GM23338 (cell line): ENCODE results near the gene KLHDC8B. TPM values are rescaled to one million over a fixed set of nuclear protein-coding genes. Genes with fewer than 3 reads are reported as not detected.
A peak's percentile ranks its signal among the peaks of the same experiment; 100 is the strongest.

Experiments used
- ATAC-seq: fragments of 200-7000 bp; cut with Tn5 transposase; 3 replicates; pipeline ENCODE4 v1.9.1; 2020
- DNase-seq: peaks from one replicate; pipeline ENCODE4 v3.0.0-alpha.2; 2015; ENCODE audit warnings: low spot score
- H2AFZ ChIP-seq: fragments of 200-600 bp; sonication (generic); 2 replicates; pipeline ENCODE4 v1.8.0; 2016; ENCODE audit warnings: antibody characterized with exemption, mild to moderate bottlenecking, moderate library complexity
- H3F3A ChIP-seq: fragments of 200-600 bp; sonication (generic); replicated peaks from 2 replicates; pipeline ENCODE4 v1.8.0; 2017; ENCODE audit warnings: antibody characterized with exemption, mixed run types, low read depth
- H3K27ac ChIP-seq: fragments of 200-600 bp; sonication (generic); 2 replicates; pipeline ENCODE4 v1.6.1; 2016; ENCODE audit warnings: low read depth
- H3K27me3 ChIP-seq: fragments of 200-600 bp; sonication (generic); 2 replicates; pipeline ENCODE4 v1.8.0; 2016; ENCODE audit warnings: mild to moderate bottlenecking, mixed run types, moderate library complexity; ENCODE audit not compliant: insufficient read depth
- H3K36me3 ChIP-seq: fragments of 200-600 bp; sonication (generic); 2 replicates; pipeline ENCODE4 v1.8.0; 2016; ENCODE audit warnings: mild to moderate bottlenecking; ENCODE audit not compliant: insufficient read depth
- H3K4me1 ChIP-seq: fragments of 200-600 bp; sonication (generic); 2 replicates; pipeline ENCODE4 v1.8.0; 2016; ENCODE audit warnings: mild to moderate bottlenecking, moderate library complexity; ENCODE audit not compliant: insufficient read depth
- H3K4me2 ChIP-seq: fragments of 200-600 bp; sonication (generic); 2 replicates; pipeline ENCODE4 v1.7.1; 2017; ENCODE audit warnings: mixed run types
- H3K4me3 ChIP-seq: fragments of 200-600 bp; sonication (generic); 2 replicates; pipeline ENCODE4 v1.6.1; 2016; ENCODE audit warnings: mixed run types
- H3K79me2 ChIP-seq: fragments of 200-600 bp; sonication (generic); replicated peaks from 2 replicates; pipeline ENCODE4 v1.8.0; 2017; ENCODE audit warnings: mild to moderate bottlenecking; ENCODE audit not compliant: insufficient read depth
- H3K9me2 ChIP-seq: fragments of 200-600 bp; sonication (generic); 2 replicates; pipeline ENCODE4 v1.8.0; 2017; ENCODE audit not compliant: insufficient read depth
- H4K20me1 ChIP-seq: fragments of 200-600 bp; sonication (generic); replicated peaks from 2 replicates; pipeline ENCODE4 v1.8.0; 2017; ENCODE audit warnings: mild to moderate bottlenecking; ENCODE audit not compliant: insufficient read depth
- H3K27ac Mint-ChIP-seq: 2 replicates; pipeline ENCODE4 v1.8.0; 2020; ENCODE audit warnings: inconsistent platforms, mild to moderate bottlenecking, moderate library complexity, mixed read lengths
- H3K27me3 Mint-ChIP-seq: 3 replicates; pipeline ENCODE4 v1.8.0; 2022; ENCODE audit warnings: low read depth, mild to moderate bottlenecking, moderate library complexity, mixed read lengths, inconsistent platforms; ENCODE audit not compliant: insufficient read depth, poor library complexity
- H3K36me3 Mint-ChIP-seq: 3 replicates; pipeline ENCODE4 v1.8.0; 2021; ENCODE audit warnings: low read depth, mild to moderate bottlenecking, inconsistent platforms, moderate library complexity, mixed read lengths
- H3K4me1 Mint-ChIP-seq: 3 replicates; pipeline ENCODE4 v1.8.0; 2020; ENCODE audit warnings: mild to moderate bottlenecking, inconsistent platforms, mixed read lengths
- H3K4me3 Mint-ChIP-seq: 3 replicates; pipeline ENCODE4 v1.8.0; 2021; ENCODE audit warnings: moderate library complexity, mild to moderate bottlenecking, inconsistent platforms, mixed read lengths
- H3K9me3 Mint-ChIP-seq: 3 replicates; pipeline ENCODE4 v1.8.0; 2020; ENCODE audit warnings: moderate library complexity, mild to moderate bottlenecking, inconsistent platforms, mixed read lengths
- EZH2 ChIP-seq: fragments of 200-600 bp; sonication (generic); IDR thresholded peaks from one replicate; pipeline ENCODE4 v1.8.0; 2017; ENCODE audit warnings: antibody characterized with exemption, mild to moderate bottlenecking, low read depth; ENCODE audit not compliant: unreplicated experiment
- JUNB ChIP-seq: IDR thresholded peaks from one replicate; pipeline ENCODE4 v1.6.1; 2016; ENCODE audit warnings: antibody characterized with exemption; ENCODE audit not compliant: unreplicated experiment
- POLR2AphosphoS5 ChIP-seq: IDR thresholded peaks from 2 replicates; pipeline ENCODE4 v1.6.1; 2016; ENCODE audit warnings: antibody characterized with exemption, low read depth
- REST ChIP-seq: IDR thresholded peaks from one replicate; pipeline ENCODE4 v1.6.1; 2018; ENCODE audit warnings: antibody characterized with exemption; ENCODE audit not compliant: unreplicated experiment
- STAT1 ChIP-seq: IDR thresholded peaks from one replicate; pipeline ENCODE4 v1.6.1; 2016; ENCODE audit warnings: antibody characterized with exemption; ENCODE audit not compliant: unreplicated experiment
- ZNF114 ChIP-seq: fragments of 250-450 bp; sonication (Bioruptor Pico); IDR thresholded peaks from 2 replicates; pipeline ENCODE4 v1.5.0; 2020; ENCODE audit warnings: mild to moderate bottlenecking, moderate library complexity
- ZNF462 ChIP-seq: fragments of 250-450 bp; sonication (Bioruptor Pico); IDR thresholded peaks from 2 replicates; pipeline ENCODE4 v1.5.0; 2020; ENCODE audit warnings: mild to moderate bottlenecking, moderate library complexity
- polyA plus RNA-seq: library from polyadenylated mRNA; unstranded; fragments of >200 nt; fragmentation: Nextera tagmentation; extraction: Ambion mirVana; gene quantifications from 2 replicates; pipeline ENCODE4 v1.2.1, GENCODE V29; 2016
- total RNA-seq: library from RNA; depleted of rRNA; stranded (reverse); fragments of >200 nt; shearing (Covaris generic); gene quantifications from 2 replicates; pipeline ENCODE4 v1.2.3, GENCODE V29; 2014

The KLHDC8B gene
- total and polyA plus RNA-seq, 2 experiments from 2014 or later: 4.7 to 11.1 TPM

- Mint-ChIP-seq H3K4me1 (no peaks in the 10 kb centered on the region), H3K4me3 (no peak overlapping the region), H3K27ac (no peak overlapping the region), H3K27me3 (peaks cover 2% of the 10 kb centered on the region), H3K36me3 (peaks cover 11% of the 10 kb centered on the region), H3K9me3 (no peaks in the 10 kb centered on the region)
- Histone ChIP-seq H3K79me2 (no peaks in the 10 kb centered on the region), H3K27ac (no peak overlapping the region), H2AFZ (no peak overlapping the region), H3K27me3 (no peaks in the 10 kb centered on the region), H3K36me3 (no peaks in the 10 kb centered on the region; the same call in 1 of the 2 replicates), H3K4me1 (no peaks in the 10 kb centered on the region), H3K9me2 (no peaks in the 10 kb centered on the region), H3K4me3 (no peak overlapping the region), H3F3A (peaks cover 11% of the 10 kb centered on the region), H4K20me1 (no peaks in the 10 kb centered on the region; the same call in 1 of the 2 replicates), H3K4me2 (no peak overlapping the region)
- DNase-seq: no peak
- peak; percentile 9; the same call in 1 of the 3 replicates for ATAC-seq
- TF ChIP-seq JUNB: no peak
- TF ChIP-seq POLR2AphosphoS5: 0 out of 2 replicates have a peak, but pooled peaks have one; percentile 32
These were observed 12.6 kb upstream of the KLHDC8B start for GRCh38 chr3:49158792-49159191.

- Histone ChIP-seq H3K27me3 (no peaks in the 10 kb centered on the region), H3K79me2 (peaks cover 18% of the 10 kb centered on the region), H3K4me2 (no peak overlapping the region), H2AFZ (no peak overlapping the region), H3K4me3 (no peak overlapping the region), H3K36me3 (no peaks in the 10 kb centered on the region; the same call in 1 of the 2 replicates), H3K4me1 (peaks cover 9% of the 10 kb centered on the region), H3F3A (peaks cover 11% of the 10 kb centered on the region), H3K27ac (no peak overlapping the region), H3K9me2 (no peaks in the 10 kb centered on the region), H4K20me1 (peaks cover 10% of the 10 kb centered on the region)
- no peak for DNase-seq
- peaks cover 26% of the 10 kb centered on the region for H3K36me3 Mint-ChIP-seq
- no peak overlapping the region for H3K27ac Mint-ChIP-seq
- no peak for TF ChIP-seq REST
- no peak for TF ChIP-seq STAT1
- no peak for TF ChIP-seq ZNF114 (CRISPR knock-in tag)
- no peak for TF ChIP-seq EZH2
- H3K9me3 Mint-ChIP-seq: no peaks in the 10 kb centered on the region
- ATAC-seq: no peak
- H3K4me3 Mint-ChIP-seq: no peak overlapping the region
- peaks cover 9% of the 10 kb centered on the region for H3K4me1 Mint-ChIP-seq
- H3K27me3 Mint-ChIP-seq: peaks cover 4% of the 10 kb centered on the region
These were observed 10.2 kb upstream of the KLHDC8B start for GRCh38 chr3:49161197-49161596.

- H3F3A ChIP-seq: peaks cover 11% of the 10 kb centered on the region
- Mint-ChIP-seq H3K4me3 (no peak overlapping the region), H3K4me1 (peaks cover 13% of the 10 kb centered on the region), H3K27me3 (peaks cover 4% of the 10 kb centered on the region), H3K27ac (no peak overlapping the region), H3K36me3 (peaks cover 26% of the 10 kb centered on the region), H3K9me3 (no peaks in the 10 kb centered on the region)
- H3K27ac ChIP-seq: no peak overlapping the region
- ATAC-seq (no peak), DNase-seq (no peak)
- no peak overlapping the region for H3K4me3 ChIP-seq
- H3K4me1 ChIP-seq: peaks cover 14% of the 10 kb centered on the region
- no peaks in the 10 kb centered on the region; the same call in 1 of the 2 replicates for H3K36me3 ChIP-seq
- H3K4me2 ChIP-seq: no peak overlapping the region
- H3K9me2 ChIP-seq: peaks cover 7% of the 10 kb centered on the region; the same call in 1 of the 2 replicates
- H3K27me3 ChIP-seq: no peaks in the 10 kb centered on the region
- H2AFZ ChIP-seq: no peak overlapping the region
- peaks cover 18% of the 10 kb centered on the region for H3K79me2 ChIP-seq
- peaks cover 10% of the 10 kb centered on the region for H4K20me1 ChIP-seq
- no peak for TF ChIP-seq ZNF462 (CRISPR knock-in tag)
These were observed 9.4 kb upstream of the KLHDC8B start for GRCh38 chr3:49161808-49162530.
